ENCODE measurements around the gene SPIN1. TPM values are rescaled to one million over a fixed set of nuclear protein-coding genes. Genes with fewer than 3 reads are reported as not detected.
"Not testable (repeated sequence)": the region's sequence is repeated elsewhere in the genome, so short reads cannot be mapped to it uniquely, and the experiment has no call there.

The SPIN1 gene
- total RNA-seq, 2 experiments from 2014 or later = 20.0 to 39.0 TPM

- DNase-seq (ENCODE audit: low spot score) = no peak
- BruUV-seq (replicated peaks) = no TSS peak
- H3K4me1 ChIP-seq (ENCODE audit: insufficient read depth, low read length, poor library complexity, severe bottlenecking) = no peaks in the 10 kb centered on the region
- H3K4me2 ChIP-seq (ENCODE audit: low read length) = no peak overlapping the region
- CTCF ChIA-PET (ENCODE audit: unreplicated experiment) = no interaction called here
- TF ChIP-seq CTCF (conservative IDR thresholded peaks at IDR 0.05; ENCODE audit: low read length) (no peak), EZH2phosphoT487 (IDR thresholded peaks at IDR 0.05; ENCODE audit: borderline replicate concordance, low read depth, low read length) (no peak)
- H4K20me1 ChIP-seq (ENCODE audit: insufficient read depth, low read length) = no peaks in the 10 kb centered on the region
- intact Hi-C loops (cut with micrococcal nuclease; ENCODE audit: unreplicated experiment) = no loop called here
- no peak overlapping the region for H2AFZ ChIP-seq (ENCODE audit: low read length)
- POLR2A ChIA-PET = interaction anchor here (0.7 to 1.2 kb wide), 2 partner anchors 9 to 104 kb away, joined by 3 read pairs; no protein-coding TSS in a partner anchor
- no peak overlapping the region for H3K27ac ChIP-seq (ENCODE audit: low read depth, low read length, poor library complexity, severe bottlenecking)
- no peaks in the 10 kb centered on the region for H3K79me2 ChIP-seq (ENCODE audit: insufficient read depth, low read depth, low read length)
- no peak overlapping the region for H3K4me3 ChIP-seq (ENCODE audit: low read depth, low read length, poor library complexity, severe bottlenecking)
- no peaks in the 10 kb centered on the region for H3K36me3 ChIP-seq (ENCODE audit: insufficient read depth, low read length)
- no peaks in the 10 kb centered on the region for H3K9me3 ChIP-seq (ENCODE audit: low read length)
- H3K9me2 ChIP-seq (ENCODE audit: insufficient read depth, low read length) = no peaks in the 10 kb centered on the region
These were observed 33.1 kb upstream of the SPIN1 start for GRCh38 chr9:88355166-88355565.

GRCh38 chr9:88357250-88357649 is 31.0 kb upstream of the SPIN1 start:
- H3K27ac ChIP-seq (ENCODE audit: low read depth, low read length, poor library complexity, severe bottlenecking); H3K9me2 ChIP-seq (ENCODE audit: insufficient read depth, low read length); intact Hi-C loops (cut with micrococcal nuclease; ENCODE audit: unreplicated experiment); H3K4me3 ChIP-seq (ENCODE audit: low read depth, low read length, poor library complexity, severe bottlenecking); H3K9me3 ChIP-seq (ENCODE audit: low read length); H2AFZ ChIP-seq (ENCODE audit: low read length); H4K20me1 ChIP-seq (ENCODE audit: insufficient read depth, low read length); H3K36me3 ChIP-seq (ENCODE audit: insufficient read depth, low read length); BruUV-seq (replicated peaks); CTCF ChIA-PET (ENCODE audit: unreplicated experiment); H3K4me1 ChIP-seq (ENCODE audit: insufficient read depth, low read length, poor library complexity, severe bottlenecking); H3K4me2 ChIP-seq (ENCODE audit: low read length); H3K79me2 ChIP-seq (ENCODE audit: insufficient read depth, low read depth, low read length); POLR2A ChIA-PET; DNase-seq (ENCODE audit: low spot score): not testable (repeated sequence)

GRCh38 chr9:88358723-88359122 is 29.5 kb upstream of the SPIN1 start:
- Histone ChIP-seq H3K79me2 (ENCODE audit: insufficient read depth, low read depth, low read length) (no peaks in the 10 kb centered on the region), H4K20me1 (ENCODE audit: insufficient read depth, low read length) (no peaks in the 10 kb centered on the region), H3K9me3 (ENCODE audit: low read length) (no peaks in the 10 kb centered on the region), H3K27ac (ENCODE audit: low read depth, low read length, poor library complexity, severe bottlenecking) (no peak overlapping the region), H2AFZ (ENCODE audit: low read length) (no peak overlapping the region), H3K4me2 (ENCODE audit: low read length) (no peak overlapping the region), H3K4me1 (ENCODE audit: insufficient read depth, low read length, poor library complexity, severe bottlenecking) (no peaks in the 10 kb centered on the region), H3K9me2 (ENCODE audit: insufficient read depth, low read length) (no peaks in the 10 kb centered on the region), H3K4me3 (ENCODE audit: low read depth, low read length, poor library complexity, severe bottlenecking) (no peak overlapping the region), H3K36me3 (ENCODE audit: insufficient read depth, low read length) (no peaks in the 10 kb centered on the region)
- no TSS peak for BruUV-seq (replicated peaks)
- CTCF ChIA-PET (ENCODE audit: unreplicated experiment) = no interaction called here
- intact Hi-C loops (cut with micrococcal nuclease; ENCODE audit: unreplicated experiment) = no loop called here
- DNase-seq (ENCODE audit: low spot score) = no peak
- TF ChIP-seq CTCF (conservative IDR thresholded peaks at IDR 0.05; ENCODE audit: low read length) (no peak), EZH2phosphoT487 (IDR thresholded peaks at IDR 0.05; ENCODE audit: borderline replicate concordance, low read depth, low read length) (no peak)
- POLR2A ChIA-PET = no interaction called here
